ENCODE data around the gene KCNS1. TPM values are rescaled to one million over a fixed set of nuclear protein-coding genes. Genes with fewer than 3 reads are reported as not detected.

Gene KCNS1
- polyA plus RNA-seq, 2 of the 4 experiments (the other 2 are of a cell fraction): not detected

DNA sequence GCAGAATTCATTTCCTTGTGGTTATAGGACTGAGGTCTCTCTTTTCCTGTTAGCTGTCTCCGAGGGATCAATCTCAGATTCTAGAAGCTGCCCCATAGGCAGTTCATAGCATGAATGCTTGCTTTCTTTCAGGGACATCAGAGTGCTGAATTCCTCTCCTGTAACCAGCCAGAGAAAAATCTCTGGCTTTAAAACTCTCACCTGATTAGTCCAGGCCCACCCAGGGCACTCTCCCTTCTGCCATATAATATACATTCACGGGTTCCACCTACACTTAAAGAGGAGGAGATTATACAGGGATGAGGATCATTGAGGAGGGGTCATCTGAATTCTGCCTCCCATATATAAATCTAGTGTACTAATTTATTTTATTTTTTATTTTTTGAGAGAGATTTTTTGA is 2.1 kb upstream of the KCNS1 start:
- ATAC-seq: no peak
- H3K4me2 ChIP-seq: no peak overlapping the region
- WGBS (ENCODE audit: missing lambda C conversion rate): 70% methylated on average over 2 of the region's 2 CpGs
- H3K9me3 ChIP-seq: no peaks in the 10 kb centered on the region
- no peak overlapping the region for H3K4me3 ChIP-seq
- TF ChIP-seq TP53 (CRISPR knock-in tag; IDR thresholded peaks at IDR 0.05) (no peak), BHLHE40 (IDR thresholded peaks at IDR 0.05; ENCODE audit: low read depth, low read length) (no peak), KDM5A (IDR thresholded peaks at IDR 0.05) (no peak), POLR2AphosphoS2 (conservative IDR thresholded peaks at IDR 0.05; ENCODE audit: low read length) (no peak), FOSL2 (IDR thresholded peaks at IDR 0.05) (no peak), FOSL2 (CRISPR knock-in tag; IDR thresholded peaks at IDR 0.05) (no peak), JUNB (IDR thresholded peaks at IDR 0.05) (no peak)
- TF ChIP-seq, protein P1, sequence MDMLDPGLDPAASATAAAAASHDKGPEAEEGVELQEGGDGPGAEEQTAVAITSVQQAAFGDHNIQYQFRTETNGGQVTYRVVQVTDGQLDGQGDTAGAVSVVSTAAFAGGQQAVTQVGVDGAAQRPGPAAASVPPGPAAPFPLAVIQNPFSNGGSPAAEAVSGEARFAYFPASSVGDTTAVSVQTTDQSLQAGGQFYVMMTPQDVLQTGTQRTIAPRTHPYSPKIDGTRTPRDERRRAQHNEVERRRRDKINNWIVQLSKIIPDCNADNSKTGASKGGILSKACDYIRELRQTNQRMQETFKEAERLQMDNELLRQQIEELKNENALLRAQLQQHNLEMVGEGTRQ (IDR thresholded peaks at IDR 0.05): no peak
- ChIA-PET POLR2A (no interaction called here), CTCF (interaction anchor here (1.0 to 5.1 kb wide), 4 partner anchors 9 to 188 kb away, joined by 3 to 29 read pairs (median 4); no protein-coding TSS in a partner anchor)
- FAIRE-seq: no peak
- no peak overlapping the region for H3K27ac ChIP-seq
- DNase-seq (ENCODE audit: low read depth in 1 of 2, low spot score in 1 of 2): no peak
- H3K4me1 ChIP-seq: no peaks in the 10 kb centered on the region

DNA sequence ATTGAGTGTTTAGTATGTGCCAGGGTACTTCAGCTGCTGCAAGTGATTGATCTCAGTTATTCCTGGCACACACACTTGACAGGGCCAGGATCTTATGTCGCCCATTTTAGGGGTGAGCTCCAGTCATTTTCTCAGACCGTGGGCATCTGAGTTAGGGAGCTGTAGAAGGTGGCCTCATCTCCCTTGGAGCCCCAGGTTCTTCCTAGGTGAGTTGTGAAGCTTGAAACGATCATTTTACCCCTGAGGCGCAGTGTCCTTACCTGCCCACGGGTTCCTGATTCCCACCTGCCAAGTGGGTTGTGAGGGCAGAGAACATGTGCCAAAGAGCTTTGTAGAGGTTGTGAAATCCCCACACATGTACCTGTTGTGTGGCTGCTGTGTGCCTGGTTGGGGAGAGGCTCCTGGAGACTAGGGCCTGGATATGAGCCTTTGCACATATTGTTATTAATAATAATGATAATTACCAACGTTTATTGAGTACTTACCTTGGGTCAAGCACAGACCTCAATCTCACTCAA is 465 bp upstream of the KCNS1 start:
- CTCF ChIA-PET: interaction anchor here (1.0 to 3.5 kb wide), 3 partner anchors 58 to 211 kb away, joined by 3 to 19 read pairs (median 3); no protein-coding TSS in a partner anchor
- ATAC-seq (no peak), DNase-seq (ENCODE audit: low read depth in 1 of 2, low spot score in 1 of 2) (no peak), FAIRE-seq (no peak)
- no peaks in the 10 kb centered on the region for H3K9me3 ChIP-seq
- no peak overlapping the region for H3K4me3 ChIP-seq
- TF ChIP-seq NPAS2 (CRISPR knock-in tag; IDR thresholded peaks at IDR 0.05; ENCODE audit: borderline replicate concordance): no peak
- TF ChIP-seq, protein P2, sequence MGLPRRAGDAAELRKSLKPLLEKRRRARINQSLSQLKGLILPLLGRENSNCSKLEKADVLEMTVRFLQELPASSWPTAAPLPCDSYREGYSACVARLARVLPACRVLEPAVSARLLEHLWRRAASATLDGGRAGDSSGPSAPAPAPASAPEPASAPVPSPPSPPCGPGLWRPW (IDR thresholded peaks at IDR 0.05): no peak
- no peak for TF ChIP-seq PHF8 (IDR thresholded peaks at IDR 0.05; ENCODE audit: borderline replicate concordance, low read depth)
- TF ChIP-seq HDAC2 (IDR thresholded peaks at IDR 0.05): no peak
- TF ChIP-seq HOXB5 (CRISPR knock-in tag; IDR thresholded peaks at IDR 0.05): no peak
- TF ChIP-seq CHD4 (IDR thresholded peaks at IDR 0.05; ENCODE audit: borderline replicate concordance): no peak
- no peak for TF ChIP-seq MAZ (IDR thresholded peaks at IDR 0.05; ENCODE audit: borderline replicate concordance, low read depth, low read length)
- TF ChIP-seq RNF2 (IDR thresholded peaks at IDR 0.05; ENCODE audit: borderline replicate concordance, low read depth): no peak
- no peak for TF ChIP-seq RCOR1 (IDR thresholded peaks at IDR 0.05; ENCODE audit: low read depth, low read length)
- no peak for TF ChIP-seq CBX2 (IDR thresholded peaks at IDR 0.05; ENCODE audit: borderline replicate concordance, low read depth)
- TF ChIP-seq, protein P3, sequence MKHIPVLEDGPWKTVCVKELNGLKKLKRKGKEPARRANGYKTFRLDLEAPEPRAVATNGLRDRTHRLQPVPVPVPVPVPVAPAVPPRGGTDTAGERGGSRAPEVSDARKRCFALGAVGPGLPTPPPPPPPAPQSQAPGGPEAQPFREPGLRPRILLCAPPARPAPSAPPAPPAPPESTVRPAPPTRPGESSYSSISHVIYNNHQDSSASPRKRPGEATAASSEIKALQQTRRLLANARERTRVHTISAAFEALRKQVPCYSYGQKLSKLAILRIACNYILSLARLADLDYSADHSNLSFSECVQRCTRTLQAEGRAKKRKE (CRISPR knock-in tag; IDR thresholded peaks at IDR 0.05; ENCODE audit: low read depth): no peak
- no peak for TF ChIP-seq MYC (IDR thresholded peaks at IDR 0.05; ENCODE audit: borderline replicate concordance, low read length)
- TF ChIP-seq, protein P4, sequence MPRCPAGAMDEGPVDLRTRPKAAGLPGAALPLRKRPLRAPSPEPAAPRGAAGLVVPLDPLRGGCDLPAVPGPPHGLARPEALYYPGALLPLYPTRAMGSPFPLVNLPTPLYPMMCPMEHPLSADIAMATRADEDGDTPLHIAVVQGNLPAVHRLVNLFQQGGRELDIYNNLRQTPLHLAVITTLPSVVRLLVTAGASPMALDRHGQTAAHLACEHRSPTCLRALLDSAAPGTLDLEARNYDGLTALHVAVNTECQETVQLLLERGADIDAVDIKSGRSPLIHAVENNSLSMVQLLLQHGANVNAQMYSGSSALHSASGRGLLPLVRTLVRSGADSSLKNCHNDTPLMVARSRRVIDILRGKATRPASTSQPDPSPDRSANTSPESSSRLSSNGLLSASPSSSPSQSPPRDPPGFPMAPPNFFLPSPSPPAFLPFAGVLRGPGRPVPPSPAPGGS (IDR thresholded peaks at IDR 0.05): no peak
- H3K4me1 ChIP-seq: no peaks in the 10 kb centered on the region
- H3K27ac ChIP-seq: no peak overlapping the region
- 42% methylated on average over 4 of the region's 6 CpGs for WGBS (ENCODE audit: missing lambda C conversion rate)
- POLR2A ChIA-PET: no interaction called here
- no peak overlapping the region for H3K4me2 ChIP-seq

Data from A549 (cell line).